HFF-Myc (cell line): ENCODE measurements around the gene ANGPT4.

Experiments used
- DNase-seq: peaks from one replicate; pipeline ENCODE4 v3.0.0-alpha.2; 2011; ENCODE audit warnings: low read depth; ENCODE audit errors: extremely low read depth
- H3K4me3 ChIP-seq: replicated peaks from 2 replicates; pipeline ENCODE4 v1.5.1; 2011; ENCODE audit warnings: low read depth, mild to moderate bottlenecking, control low read depth, low read length
- TF ChIP-seq, protein P1 (sequence below): IDR thresholded peaks from 2 replicates; pipeline ENCODE4 v1.5.1; 2012; ENCODE audit warnings: mild to moderate bottlenecking, low read depth, low read length, control low read depth; ENCODE audit errors: missing control alignments

ANGPT4 gene

DNA sequence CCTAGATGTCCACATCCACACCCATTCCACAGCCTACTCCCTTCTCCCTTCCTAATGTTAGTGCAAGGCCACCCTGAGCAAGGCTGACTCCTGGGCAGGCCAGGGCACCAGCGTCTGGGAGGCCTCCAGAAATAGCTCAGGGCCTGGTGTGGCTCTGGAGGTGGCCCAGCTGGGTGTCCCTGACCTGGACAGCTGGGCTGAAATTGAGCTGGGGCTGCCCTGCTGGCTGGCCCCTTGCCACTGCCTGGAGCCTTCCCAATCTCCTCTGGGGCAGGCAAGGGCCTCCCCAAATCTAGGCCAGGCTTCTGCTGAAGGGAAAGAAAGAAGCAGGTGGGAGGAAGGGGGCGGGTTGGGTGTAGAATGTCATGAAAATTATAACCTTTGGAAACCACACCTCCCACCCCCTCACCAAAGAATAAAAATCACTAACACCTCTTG is 80.5 kb downstream of the ANGPT4 start:
- TF ChIP-seq, protein P1, sequence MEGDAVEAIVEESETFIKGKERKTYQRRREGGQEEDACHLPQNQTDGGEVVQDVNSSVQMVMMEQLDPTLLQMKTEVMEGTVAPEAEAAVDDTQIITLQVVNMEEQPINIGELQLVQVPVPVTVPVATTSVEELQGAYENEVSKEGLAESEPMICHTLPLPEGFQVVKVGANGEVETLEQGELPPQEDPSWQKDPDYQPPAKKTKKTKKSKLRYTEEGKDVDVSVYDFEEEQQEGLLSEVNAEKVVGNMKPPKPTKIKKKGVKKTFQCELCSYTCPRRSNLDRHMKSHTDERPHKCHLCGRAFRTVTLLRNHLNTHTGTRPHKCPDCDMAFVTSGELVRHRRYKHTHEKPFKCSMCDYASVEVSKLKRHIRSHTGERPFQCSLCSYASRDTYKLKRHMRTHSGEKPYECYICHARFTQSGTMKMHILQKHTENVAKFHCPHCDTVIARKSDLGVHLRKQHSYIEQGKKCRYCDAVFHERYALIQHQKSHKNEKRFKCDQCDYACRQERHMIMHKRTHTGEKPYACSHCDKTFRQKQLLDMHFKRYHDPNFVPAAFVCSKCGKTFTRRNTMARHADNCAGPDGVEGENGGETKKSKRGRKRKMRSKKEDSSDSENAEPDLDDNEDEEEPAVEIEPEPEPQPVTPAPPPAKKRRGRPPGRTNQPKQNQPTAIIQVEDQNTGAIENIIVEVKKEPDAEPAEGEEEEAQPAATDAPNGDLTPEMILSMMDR = no peak
- DNase-seq = no peak
- no peak overlapping the region for H3K4me3 ChIP-seq

DNA sequence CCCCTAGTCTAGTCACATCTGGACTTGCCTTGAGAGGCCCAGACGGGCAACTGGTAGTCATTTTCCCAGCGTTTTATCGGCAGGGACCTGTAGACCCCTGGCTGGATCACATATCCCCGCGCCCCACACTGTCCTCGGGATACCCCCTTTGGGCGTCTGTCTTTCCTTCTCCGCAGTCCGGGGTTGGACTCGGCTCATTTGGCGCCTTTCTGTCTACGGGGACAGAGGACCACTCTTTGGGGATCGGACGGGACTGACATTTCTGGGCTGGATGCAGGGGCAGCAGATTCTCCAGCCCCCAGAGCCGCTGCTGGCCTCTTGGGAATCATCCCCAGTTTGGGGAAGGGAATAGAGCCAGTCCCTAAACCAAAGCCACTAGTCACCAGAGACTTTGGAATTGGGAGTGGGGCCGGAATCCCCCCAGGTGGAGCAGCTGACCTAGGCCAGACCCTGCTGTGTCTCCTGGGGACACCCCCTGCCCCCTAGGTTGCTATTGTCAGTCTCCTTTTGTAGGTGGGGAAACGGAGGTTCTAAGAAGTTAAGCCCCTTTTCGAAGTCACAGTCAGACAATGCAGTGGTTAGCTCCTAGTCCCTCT is 81.9 kb downstream of the ANGPT4 start:
- TF ChIP-seq, protein P1 = no peak
- H3K4me3 ChIP-seq = peak overlapping the region; percentile 86
- no peak for DNase-seq

DNA sequence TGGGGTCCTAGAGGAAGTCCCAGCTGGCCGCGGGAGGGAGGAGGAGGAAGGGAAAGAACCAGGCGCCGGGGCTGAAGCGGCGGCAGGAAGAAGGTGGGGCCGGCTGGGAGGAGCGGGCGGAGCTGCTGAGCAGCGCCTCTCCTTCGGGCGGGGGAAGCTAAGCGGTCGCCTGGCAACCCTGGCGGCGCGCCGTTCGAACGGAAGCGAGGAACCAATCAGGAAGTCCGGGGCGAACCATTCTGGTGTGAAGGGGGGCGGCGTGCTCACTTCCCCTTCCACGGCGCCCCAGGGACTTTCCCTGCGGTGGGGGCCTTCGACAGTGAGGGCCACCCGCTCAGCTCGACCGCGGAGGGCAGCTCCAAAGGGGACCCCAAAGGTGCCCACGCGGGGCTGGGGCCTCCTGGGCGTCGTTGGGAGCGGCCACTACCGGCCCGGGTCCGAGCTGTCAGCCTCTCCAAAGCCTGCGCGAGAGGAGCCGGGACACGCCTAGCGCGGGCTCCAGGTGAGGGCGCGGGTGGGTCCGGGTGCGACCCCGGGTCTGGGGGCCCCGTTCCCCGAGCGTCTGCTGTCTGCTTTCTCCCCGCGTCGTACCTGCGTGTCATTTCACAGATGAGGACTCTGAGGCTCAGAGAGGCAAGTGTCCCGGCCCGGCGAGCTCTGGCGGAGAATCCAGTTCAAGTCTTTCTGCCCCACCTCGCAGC is 82.5 kb downstream of the ANGPT4 start, which contains the start of gene FAM110A:
Gene FAM110A, plus strand, starts transcription at position 266 of the 701 bp plus-strand sequence. CDS start 11,090 bp downstream, outside the sequence.
- peak; percentile 74 for DNase-seq

DNA sequence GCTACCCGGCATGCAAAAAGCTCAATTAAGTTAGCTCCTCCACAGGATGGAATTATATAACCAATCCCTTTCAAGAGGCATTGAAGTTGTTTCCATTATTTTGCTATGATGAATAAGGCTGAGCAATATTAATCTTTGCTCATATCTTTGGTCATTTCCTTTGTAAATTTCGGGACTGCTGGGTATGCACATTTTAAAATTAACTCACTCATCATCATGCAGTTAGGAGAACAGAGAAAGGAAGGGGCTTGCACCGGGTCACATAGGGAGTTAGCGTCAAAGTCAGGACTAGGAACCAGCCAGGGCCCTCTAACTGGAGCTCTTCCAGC is 83.0 kb downstream of the ANGPT4 start:
- TF ChIP-seq, protein P1 = no peak
- peak overlapping the region; percentile 86 for H3K4me3 ChIP-seq
- DNase-seq = no peak

More for the DNA sequence above, 82.5 kb downstream of the ANGPT4 start, which contains the start of gene FAM110A:
- peak within 1 kb of the TSS; percentile 86 for H3K4me3 ChIP-seq
- TF ChIP-seq, protein P1 = no peak

DNA sequence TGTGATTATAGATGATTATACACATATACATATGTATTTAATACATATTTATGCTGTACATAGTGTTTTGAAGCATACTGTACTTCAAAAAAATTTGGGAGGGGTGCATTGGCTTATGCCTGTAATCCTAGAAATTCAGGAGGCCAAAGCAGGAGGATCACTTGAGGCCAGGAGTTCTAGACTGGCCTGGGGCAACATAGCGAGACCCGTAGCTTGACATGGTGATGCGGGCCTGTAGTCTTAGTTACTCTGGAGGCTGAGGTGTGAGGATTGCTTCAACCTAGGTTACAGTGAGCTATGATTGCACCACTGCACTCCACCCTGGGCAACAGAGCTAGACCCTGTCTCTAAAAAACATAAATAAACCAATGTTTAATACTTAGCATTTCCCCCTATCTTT is 84.2 kb downstream of the ANGPT4 start:
- no peak overlapping the region for H3K4me3 ChIP-seq
- TF ChIP-seq, protein P1 = no peak
- DNase-seq = no peak

DNA sequence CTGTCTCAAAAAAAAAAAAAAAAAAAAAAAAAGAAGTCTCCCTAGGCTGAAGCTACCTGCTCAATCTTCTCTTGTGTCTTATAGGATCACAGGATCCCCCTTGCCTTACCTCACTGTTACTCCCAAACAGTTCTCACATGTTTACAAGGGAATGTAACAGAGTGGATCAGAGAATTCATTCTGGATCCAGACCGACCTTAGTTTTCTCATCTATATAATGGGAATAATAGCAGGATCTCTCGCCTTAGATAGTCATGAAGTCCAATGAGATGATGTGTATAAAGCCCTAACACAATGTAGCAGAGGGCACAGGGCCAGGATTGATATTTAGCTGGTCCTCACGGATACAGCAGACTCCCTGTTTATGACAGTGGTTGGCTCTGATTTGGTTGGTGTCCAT is 84.9 kb downstream of the ANGPT4 start:
- TF ChIP-seq, protein P1 = no peak
- H3K4me3 ChIP-seq = no peak overlapping the region

More for the DNA sequence above, 84.9 kb downstream of the ANGPT4 start:
- DNase-seq = no peak
